Stimulated activated naive CD4-positive, alpha-beta T cell (primary cell): ENCODE results near the gene AFDN.

ENCODE experiments used
- DNase-seq, 6 experiments: peaks; one replicate each; lab custom pipeline; 2025; lab: John Stamatoyannopoulos, UW

Gene AFDN

GRCh38 chr6:167796192-167796981 is 30.3 kb upstream of the AFDN start:
- DNase-seq = no peak

DNA sequence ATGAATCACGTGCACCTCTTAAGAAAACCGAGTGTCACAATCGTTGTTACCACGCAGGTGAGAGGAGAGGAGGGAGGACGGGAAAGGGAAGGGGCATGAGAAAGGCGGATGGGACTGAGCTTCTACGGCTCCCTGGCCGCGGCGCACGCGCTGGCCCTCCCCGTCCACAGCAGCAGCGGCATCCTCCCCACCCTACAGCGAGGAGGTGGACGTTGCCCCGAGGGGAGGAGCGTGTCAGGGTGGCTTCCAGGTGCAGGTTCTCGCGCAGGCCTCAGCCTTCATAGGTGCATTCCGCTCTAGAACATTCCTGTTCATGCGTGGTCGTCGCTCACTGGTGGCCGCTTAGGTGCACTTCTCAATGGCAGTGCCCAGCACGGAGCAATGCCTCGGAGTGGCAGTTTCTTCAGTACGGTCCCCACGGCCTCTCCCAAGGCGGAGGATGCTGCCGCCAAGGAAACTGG is 29.7 kb upstream of the AFDN start:
- DNase-seq = no peak

- DNase-seq = no peak
These were observed 29.0 kb upstream of the AFDN start for GRCh38 chr6:167797476-167798265.

- no peak for DNase-seq
These were observed 28.3 kb upstream of the AFDN start for GRCh38 chr6:167798453-167798852.

DNA sequence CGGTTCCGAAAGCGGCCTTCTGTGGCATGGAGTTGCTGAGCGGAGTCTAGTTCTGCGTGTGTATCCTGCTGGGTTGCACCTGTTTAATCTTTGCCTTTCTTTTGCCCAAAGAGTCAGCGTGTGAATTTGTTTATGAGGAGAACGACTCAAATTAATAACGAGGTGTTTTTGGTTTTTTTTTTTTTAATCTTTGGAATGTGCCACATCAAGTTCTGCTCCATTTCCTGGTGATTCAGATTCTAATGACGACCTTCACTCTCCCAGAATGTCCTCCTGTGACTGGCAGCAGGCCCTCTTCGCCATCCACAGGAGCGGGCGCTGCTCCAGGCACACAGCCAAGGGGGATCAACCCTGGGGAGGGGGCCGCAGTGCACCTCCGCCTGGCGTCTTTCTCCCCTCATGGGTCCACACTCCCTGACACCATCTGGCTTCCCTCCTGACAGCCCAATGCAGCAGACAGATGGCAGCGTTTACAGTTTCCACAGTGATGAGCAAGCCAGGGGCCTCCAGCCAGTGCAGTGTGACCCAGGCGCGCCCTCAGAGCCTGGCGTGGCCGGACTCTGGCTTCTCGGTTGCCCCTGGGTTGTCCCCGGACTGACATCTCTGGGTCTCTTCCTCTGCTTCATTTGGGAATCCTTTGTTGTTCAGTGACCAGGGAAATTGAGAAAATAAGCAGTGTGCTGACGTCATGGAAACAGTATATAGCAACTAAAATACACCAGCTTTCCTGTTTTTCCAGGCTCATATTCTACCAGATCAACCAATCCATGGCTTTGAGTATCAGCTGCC is 27.5 kb upstream of the AFDN start:
- no peak for DNase-seq

GRCh38 chr6:167800549-167800948 is 26.2 kb upstream of the AFDN start:
- DNase-seq = no peak

DNA sequence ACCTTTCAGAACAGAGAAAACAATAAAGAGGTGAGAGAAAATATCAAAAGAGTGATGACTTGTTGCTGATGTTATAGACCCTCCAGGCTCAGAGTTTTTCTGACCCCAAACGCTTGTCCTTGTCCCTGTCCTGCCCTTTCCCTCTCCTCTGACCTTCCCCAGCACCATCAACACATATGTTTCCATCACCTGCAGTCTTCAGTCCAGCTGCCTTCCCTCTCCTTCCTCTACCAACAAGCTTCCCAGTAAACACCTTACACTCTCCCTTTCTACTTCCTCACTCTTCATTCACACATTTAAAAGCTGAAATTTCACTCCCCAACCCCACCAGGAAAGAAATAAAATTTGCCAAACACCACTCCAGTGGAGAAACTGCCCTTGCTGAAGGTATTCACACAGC is 25.4 kb upstream of the AFDN start:
- no peak for DNase-seq

- DNase-seq = no peak
These were observed 24.4 kb upstream of the AFDN start for GRCh38 chr6:167802339-167802738.

GRCh38 chr6:167803816-167804215 is 22.9 kb upstream of the AFDN start:
- DNase-seq = no peak

DNA sequence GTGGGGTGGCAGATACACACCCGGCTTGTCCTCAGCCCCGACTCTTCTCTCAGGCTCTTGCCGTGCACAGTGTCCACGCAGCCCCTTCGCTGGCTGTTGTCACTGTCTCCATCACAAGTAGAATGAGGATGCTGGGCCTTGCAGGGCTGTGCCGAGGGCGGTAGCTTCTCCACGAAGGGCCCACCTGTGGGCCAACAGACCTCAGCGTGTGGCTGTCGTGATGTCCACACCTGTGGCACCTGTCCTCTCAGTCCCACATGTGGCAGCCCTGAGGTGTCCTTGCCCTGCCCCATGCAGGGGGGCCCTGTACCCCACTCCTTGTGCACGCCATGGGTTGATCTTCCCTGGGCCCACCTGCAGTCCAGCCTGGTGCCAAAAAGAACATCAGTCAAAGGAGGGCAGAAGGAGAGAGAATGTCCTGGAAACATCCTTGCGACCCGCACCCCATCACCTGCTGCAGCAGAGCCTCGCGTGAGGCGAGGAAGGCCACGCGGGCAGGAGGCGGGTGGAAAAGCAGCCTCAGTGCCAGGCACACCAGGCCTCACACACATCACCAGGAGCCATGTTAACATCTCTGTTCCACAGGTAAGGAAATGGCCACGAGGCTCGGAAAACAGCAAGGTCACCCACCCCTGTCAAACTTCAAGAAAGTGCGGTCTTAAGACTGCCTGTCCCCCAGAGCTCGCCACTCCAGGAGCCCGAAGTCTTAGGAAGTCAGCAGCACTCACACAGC is 22.3 kb upstream of the AFDN start:
- no peak for DNase-seq

- DNase-seq = no peak
These were observed 21.2 kb upstream of the AFDN start for GRCh38 chr6:167805349-167806060.

- no peak for DNase-seq
These were observed 20.5 kb upstream of the AFDN start for GRCh38 chr6:167806061-167806700.

DNA sequence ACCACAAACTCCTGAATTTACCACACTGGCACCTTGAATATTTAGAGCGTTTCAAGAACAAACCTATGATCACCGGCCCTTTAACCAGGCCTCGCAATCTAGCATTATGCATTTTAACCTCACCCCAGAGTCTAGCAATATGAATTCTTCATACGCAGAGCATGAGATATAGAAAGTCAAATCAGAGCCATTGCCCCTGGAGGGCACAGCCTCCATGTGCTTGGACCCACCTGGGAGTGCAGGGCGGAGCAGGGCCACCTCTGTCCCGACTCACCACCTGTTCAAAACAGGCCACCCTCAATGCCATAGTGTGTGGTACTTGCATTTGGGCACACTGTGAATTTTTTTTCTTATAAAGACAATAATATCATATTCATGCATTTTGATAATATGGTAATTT is 19.5 kb upstream of the AFDN start:
- DNase-seq = no peak

DNA sequence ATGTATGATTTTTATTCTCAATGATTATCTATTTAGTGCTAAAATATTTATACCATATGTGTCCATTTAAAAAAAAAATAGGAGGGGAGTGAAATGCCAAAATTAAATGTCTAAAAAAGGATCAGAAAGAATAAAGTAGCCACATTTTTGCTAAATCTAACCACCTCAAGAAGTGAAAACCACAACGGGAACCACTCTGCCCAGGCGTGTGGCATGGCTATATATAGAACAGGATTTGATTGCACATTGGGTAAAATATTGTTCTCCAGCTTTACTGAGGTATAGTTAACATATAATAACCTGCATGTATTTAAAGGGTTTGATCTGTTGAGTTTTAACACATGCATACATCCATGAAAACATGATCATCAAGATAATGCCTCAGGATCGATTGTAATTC is 19.0 kb upstream of the AFDN start:
- DNase-seq = no peak

DNA sequence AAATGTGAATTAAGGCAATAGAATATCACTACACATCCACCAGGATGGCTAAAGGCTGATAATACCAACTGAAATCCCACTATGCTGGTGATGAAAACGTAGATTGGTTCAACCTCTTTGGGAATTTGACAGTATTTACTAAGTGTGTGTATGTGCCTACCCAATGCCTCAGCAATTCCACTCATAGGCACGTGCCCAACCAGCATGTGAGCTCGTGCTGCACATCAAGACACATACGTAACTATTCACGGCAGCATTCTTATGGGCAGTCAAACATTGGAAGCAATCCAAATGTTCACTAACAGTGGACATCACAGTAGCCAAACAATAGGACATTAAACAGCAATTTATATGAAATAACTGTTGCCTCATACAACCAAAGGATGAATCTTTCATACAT is 15.7 kb upstream of the AFDN start:
- no peak for DNase-seq

DNA sequence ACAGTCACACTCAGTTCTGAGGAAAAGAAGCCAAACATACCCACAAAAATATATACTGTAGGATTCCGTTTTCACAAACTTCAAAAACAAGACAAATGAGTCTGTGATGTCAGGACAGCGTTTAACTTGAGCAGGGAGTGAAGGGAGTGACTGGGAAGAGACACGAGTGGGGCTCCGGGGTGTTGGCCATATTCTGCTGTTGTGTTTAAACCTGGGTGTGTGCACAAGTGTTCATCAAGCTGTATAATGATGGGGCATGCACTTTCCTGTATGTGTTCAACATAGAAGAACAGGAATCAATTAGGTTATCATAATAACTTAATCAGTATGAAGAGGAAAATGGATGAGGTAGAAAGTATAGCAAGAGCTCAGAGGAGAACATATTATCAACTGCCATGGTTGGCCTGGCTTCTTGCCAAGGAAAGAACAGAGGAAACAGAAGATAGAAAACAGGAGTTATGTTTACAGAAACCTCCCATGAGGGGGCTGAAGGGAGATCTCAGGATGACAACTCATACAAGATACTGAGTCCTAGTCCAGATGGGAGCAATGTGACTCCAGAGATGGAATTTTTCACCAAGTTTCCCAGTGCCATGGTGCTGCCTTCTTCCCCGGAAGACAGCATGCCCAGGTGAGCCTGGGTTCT is 15.1 kb upstream of the AFDN start:
- no peak for DNase-seq

DNA sequence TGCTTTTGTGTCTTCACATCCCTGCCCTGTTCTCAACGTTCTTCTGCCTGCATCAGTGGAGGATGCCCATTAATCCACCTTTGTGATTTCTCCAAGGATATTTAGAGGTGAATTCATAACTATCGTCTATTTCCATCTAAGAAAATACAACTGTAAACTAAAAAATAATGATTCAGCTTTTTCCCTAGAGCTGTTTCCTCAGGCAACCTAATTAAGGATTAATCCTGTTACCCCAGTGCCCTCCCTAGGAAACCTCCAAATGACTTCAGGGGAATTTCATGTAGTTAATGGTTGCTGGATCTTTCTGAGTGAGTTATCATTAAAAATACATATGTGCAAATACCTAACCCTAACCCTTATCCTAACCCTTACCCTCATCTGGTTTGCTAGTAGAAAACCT is 14.6 kb upstream of the AFDN start:
- no peak for DNase-seq

GRCh38 chr6:167815296-167815980 is 11.3 kb upstream of the AFDN start:
- no peak for DNase-seq

DNA sequence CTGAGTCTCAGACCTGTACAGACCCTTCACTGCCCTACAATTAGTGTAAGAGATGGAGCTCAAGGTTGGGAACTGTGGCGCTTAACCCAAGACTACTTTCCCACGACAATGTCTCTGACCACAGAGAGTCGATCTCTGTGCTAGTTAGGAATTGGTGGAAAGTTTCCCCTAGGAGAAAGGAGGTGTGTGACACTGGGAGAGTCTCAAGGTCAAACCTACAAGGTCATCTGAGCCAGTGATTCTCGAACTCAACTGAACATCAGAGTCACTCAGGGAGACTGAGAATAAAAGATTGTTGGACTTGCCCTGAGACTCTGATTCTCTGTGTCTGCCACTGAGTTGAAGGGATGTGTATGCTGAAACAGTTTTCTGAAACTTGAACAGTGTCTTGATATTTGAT is 9.7 kb upstream of the AFDN start:
- no peak for DNase-seq

DNA sequence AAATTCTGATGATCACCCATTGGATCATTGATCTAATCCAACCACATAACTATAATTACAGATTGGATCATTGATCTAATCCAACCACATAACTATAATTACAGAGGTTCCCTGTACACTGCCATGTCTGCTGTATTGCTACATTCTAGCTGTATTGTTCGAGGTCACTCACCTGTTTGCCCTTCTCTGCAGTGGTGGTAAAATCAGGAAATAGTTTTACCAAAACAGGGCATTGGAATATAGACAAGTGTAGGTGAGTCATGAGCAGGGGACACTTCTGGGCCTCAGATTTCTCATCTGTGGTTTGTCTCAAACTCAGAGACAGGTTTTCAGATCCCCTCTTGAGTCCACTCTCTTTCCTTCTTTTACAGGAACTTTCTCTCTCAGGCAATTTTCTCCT is 9.0 kb upstream of the AFDN start:
- DNase-seq = no peak
